Panc1 (cell line): ENCODE results near the gene CXCR5. TPM values are rescaled to one million over a fixed set of nuclear protein-coding genes. Genes with fewer than 3 reads are reported as not detected.

ENCODE experiments used
- ATAC-seq: fragments of 200-7000 bp; cut with Tn5 transposase; 2 replicates; pipeline ENCODE4 v1.9.1; 2020; ENCODE audit warnings: mild to moderate bottlenecking, moderate library complexity
- BruUV-seq: library from RNA; stranded (reverse); fragments of 400-500 nt; replicated peaks from 2 replicates; lab custom pipeline; 2021; lab: Mats Ljungman, UMichigan
- CTCF ChIA-PET: fragments of 300-600 bp; sonication (Branson Sonifier 250); formaldehyde crosslinking; loops from one replicate; lab custom pipeline; 2022; ENCODE audit warnings: antibody characterized with exemption; lab: Charles Lee
- POLR2A ChIA-PET: fragments of 300-600 bp; sonication (Branson Sonifier 250); formaldehyde crosslinking; loops from one replicate; lab custom pipeline; 2022; ENCODE audit warnings: antibody characterized with exemption; lab: Charles Lee
- DNase-seq: peaks from one replicate; pipeline ENCODE4 v3.0.0-alpha.2; 2010; ENCODE audit warnings: low read depth, low spot score
- H3K27ac ChIP-seq: 2 replicates; pipeline ENCODE4 v1.5.1; 2011; ENCODE audit warnings: mild to moderate bottlenecking, low read length, inconsistent platforms
- H3K27me3 ChIP-seq: fragments of 200-500 bp; sonication (Bioruptor generic); 2 replicates; pipeline ENCODE4 v1.6.0; 2014; ENCODE audit warnings: low read length, inconsistent platforms; ENCODE audit not compliant: control insufficient read depth, insufficient read depth
- H3K36me3 ChIP-seq: fragments of 200-500 bp; sonication (Bioruptor generic); 2 replicates; pipeline ENCODE4 v1.5.1; 2014; ENCODE audit warnings: inconsistent platforms, mild to moderate bottlenecking, low read length, moderate library complexity; ENCODE audit not compliant: control insufficient read depth, insufficient read depth
- H3K4me1 ChIP-seq: 2 replicates; pipeline ENCODE4 v1.5.1; 2011; ENCODE audit warnings: inconsistent platforms, mild to moderate bottlenecking, low read length, moderate library complexity; ENCODE audit not compliant: control insufficient read depth, insufficient read depth
- H3K4me3 ChIP-seq, 2 experiments: 2 replicates each; pipeline ENCODE4 v1.5.1; 2011 to 2012; ENCODE audit warnings: low read depth in 2 of 2, low read length in 2 of 2, mild to moderate bottlenecking in 2 of 2, inconsistent platforms in 1 of 2, moderate library complexity in 1 of 2
- H3K9me3 ChIP-seq: fragments of 200-500 bp; sonication (Bioruptor generic); 2 replicates; pipeline ENCODE4 v1.5.1; 2014; ENCODE audit warnings: low read depth, mild to moderate bottlenecking, inconsistent platforms, low read length, moderate library complexity; ENCODE audit not compliant: control insufficient read depth, insufficient read depth
- POLR2AphosphoS5 ChIP-seq: IDR thresholded peaks from 2 replicates; pipeline ENCODE4 v1.6.1; 2012; ENCODE audit warnings: mild to moderate bottlenecking, low read depth, low read length, moderate library complexity
- SIN3A ChIP-seq: IDR thresholded peaks from 2 replicates; pipeline ENCODE4 v1.6.1; 2012; ENCODE audit warnings: low read depth, mild to moderate bottlenecking, low read length, moderate library complexity, borderline replicate concordance; ENCODE audit not compliant: insufficient read depth
- TCF7L2 ChIP-seq: IDR thresholded peaks from 2 replicates; pipeline ENCODE4 v1.6.1; 2011; ENCODE audit warnings: mild to moderate bottlenecking, low read depth, low read length, inconsistent platforms
- in situ Hi-C: cut with HindIII; loops from 2 replicates; pipeline ENCODE4 v1.10.0; 2016; ENCODE audit warnings: low sequenced_read_pairs, low pct_unique_long_range_greater_than_20kb
- intact Hi-C: fragments of 100-400 bp; cut with micrococcal nuclease; formaldehyde crosslinking; loops from one replicate; pipeline ENCODE4 v1.10.0; 2022; ENCODE audit not compliant: unreplicated experiment
- total RNA-seq: library from RNA; stranded (reverse); gene quantifications from one replicate; pipeline ENCODE4 v1.2.1, GENCODE V29; 2021; ENCODE audit not compliant: unreplicated experiment
- TF ChIP-seq, protein P1 (sequence below), 2 experiments: IDR thresholded peaks; 2 replicates each; pipeline ENCODE4 v1.6.1; 2011 to 2012; ENCODE audit warnings: low read depth in 2 of 2, control low read depth in 1 of 2, low read length in 1 of 2, mild to moderate bottlenecking in 1 of 2, moderate library complexity in 1 of 2; ENCODE audit not compliant: insufficient read depth in 1 of 2
- TF ChIP-seq, protein P2 (sequence below): fragments of 450-650 bp; IDR thresholded peaks from 2 replicates; pipeline ENCODE4 v1.5.1; 2017; ENCODE audit warnings: mild to moderate bottlenecking

The CXCR5 gene
- total RNA-seq, 1 experiment from 2014 or later = not detected

GRCh38 chr11:118922745-118923627, 39.3 kb downstream of the CXCR5 start:
- Histone ChIP-seq H3K4me3 (peak overlapping the region; percentile 81 to 99), H3K27me3 (no peaks in the 10 kb centered on the region), H3K36me3 (no peaks in the 10 kb centered on the region; the same call in 1 of the 2 replicates), H3K9me3 (no peaks in the 10 kb centered on the region), H3K27ac (peak overlapping the region; percentile 97), H3K4me1 (peaks cover 50% of the 10 kb centered on the region)
- in situ Hi-C loops = no loop called here
- ChIA-PET CTCF (interaction anchor here (1.1 kb wide), 1 partner anchor 12 kb away, joined by 4 read pairs; no protein-coding TSS in a partner anchor), POLR2A (interaction anchor here (0.8 to 1.8 kb wide), 4 partner anchors 9 to 14 kb away, joined by 3 to 11 read pairs (median 8); no protein-coding TSS in a partner anchor)
- DNase-seq (no peak), ATAC-seq (no peak)
- no TSS peak for BruUV-seq
- TF ChIP-seq TCF7L2 = no peak
- 0 out of 2 replicates have a peak, but pooled peaks have one; percentile 52 for TF ChIP-seq SIN3A
- TF ChIP-seq, protein P1, sequence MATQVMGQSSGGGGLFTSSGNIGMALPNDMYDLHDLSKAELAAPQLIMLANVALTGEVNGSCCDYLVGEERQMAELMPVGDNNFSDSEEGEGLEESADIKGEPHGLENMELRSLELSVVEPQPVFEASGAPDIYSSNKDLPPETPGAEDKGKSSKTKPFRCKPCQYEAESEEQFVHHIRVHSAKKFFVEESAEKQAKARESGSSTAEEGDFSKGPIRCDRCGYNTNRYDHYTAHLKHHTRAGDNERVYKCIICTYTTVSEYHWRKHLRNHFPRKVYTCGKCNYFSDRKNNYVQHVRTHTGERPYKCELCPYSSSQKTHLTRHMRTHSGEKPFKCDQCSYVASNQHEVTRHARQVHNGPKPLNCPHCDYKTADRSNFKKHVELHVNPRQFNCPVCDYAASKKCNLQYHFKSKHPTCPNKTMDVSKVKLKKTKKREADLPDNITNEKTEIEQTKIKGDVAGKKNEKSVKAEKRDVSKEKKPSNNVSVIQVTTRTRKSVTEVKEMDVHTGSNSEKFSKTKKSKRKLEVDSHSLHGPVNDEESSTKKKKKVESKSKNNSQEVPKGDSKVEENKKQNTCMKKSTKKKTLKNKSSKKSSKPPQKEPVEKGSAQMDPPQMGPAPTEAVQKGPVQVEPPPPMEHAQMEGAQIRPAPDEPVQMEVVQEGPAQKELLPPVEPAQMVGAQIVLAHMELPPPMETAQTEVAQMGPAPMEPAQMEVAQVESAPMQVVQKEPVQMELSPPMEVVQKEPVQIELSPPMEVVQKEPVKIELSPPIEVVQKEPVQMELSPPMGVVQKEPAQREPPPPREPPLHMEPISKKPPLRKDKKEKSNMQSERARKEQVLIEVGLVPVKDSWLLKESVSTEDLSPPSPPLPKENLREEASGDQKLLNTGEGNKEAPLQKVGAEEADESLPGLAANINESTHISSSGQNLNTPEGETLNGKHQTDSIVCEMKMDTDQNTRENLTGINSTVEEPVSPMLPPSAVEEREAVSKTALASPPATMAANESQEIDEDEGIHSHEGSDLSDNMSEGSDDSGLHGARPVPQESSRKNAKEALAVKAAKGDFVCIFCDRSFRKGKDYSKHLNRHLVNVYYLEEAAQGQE (IDR thresholded peaks at IDR 0.05; ENCODE audit: insufficient read depth in 1 of 2, low read depth in 2 of 2, low read length in 1 of 2) = no peak
- intact Hi-C loops = no loop called here

DNA sequence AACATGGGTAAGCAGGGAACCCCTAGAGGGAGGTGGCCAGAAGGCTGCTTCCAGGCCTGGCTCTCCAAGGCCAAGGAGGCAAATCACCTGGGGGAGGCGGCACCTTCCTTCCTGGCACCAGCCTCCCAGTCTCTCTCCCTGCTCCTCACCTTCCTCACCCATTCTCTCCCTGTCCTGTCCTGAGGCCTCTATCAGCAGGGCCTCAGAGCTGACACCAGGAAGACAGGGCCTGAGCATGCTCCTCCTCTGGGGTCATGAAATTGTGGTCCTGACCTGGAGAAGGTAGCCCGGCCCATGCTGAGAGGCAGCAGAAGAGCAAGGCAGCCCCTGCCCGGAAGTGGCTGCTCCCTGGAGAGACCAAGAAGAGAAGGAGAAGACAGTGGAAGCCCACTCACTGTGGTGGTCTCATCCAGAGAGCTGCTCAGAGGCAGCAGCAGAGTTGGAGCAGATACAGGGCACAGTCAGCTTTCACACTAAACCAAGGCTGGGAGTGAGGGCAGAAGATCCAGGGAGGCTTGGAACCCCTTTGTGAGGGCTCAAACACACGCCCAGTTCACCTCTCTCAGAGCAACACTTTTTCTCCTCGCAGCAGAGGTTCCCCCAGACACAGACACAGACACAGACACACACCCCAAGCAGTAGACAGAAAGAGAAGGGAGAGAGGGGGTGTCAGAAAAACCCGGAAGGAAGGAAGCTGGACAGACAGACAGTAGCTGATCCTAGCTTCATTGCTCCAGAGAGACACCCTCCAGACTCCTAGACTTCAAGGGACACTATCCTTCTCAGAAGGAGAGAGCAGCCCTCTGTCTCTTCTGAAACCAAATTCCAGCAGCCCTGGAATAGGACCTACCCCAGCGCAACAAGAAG, 40.3 kb downstream of the CXCR5 start:
- no peaks in the 10 kb centered on the region for H3K27me3 ChIP-seq
- POLR2A ChIA-PET = interaction anchor here (0.6 to 1.6 kb wide), 5 partner anchors 10 to 640 kb away, joined by 3 to 10 read pairs (median 3); no protein-coding TSS in a partner anchor
- ATAC-seq (no peak), DNase-seq (no peak)
- H3K36me3 ChIP-seq = no peaks in the 10 kb centered on the region
- H3K4me1 ChIP-seq = peaks cover 44% of the 10 kb centered on the region
- CTCF ChIA-PET = no interaction called here
- intact Hi-C loops (no loop called here), in situ Hi-C loops (no loop called here)
- TF ChIP-seq SIN3A (no peak), TCF7L2 (no peak), POLR2AphosphoS5 (no peak)
- TF ChIP-seq, protein P1 (IDR thresholded peaks at IDR 0.05; ENCODE audit: insufficient read depth in 1 of 2, low read depth in 2 of 2, low read length in 1 of 2) = no peak
- TF ChIP-seq, protein P2, sequence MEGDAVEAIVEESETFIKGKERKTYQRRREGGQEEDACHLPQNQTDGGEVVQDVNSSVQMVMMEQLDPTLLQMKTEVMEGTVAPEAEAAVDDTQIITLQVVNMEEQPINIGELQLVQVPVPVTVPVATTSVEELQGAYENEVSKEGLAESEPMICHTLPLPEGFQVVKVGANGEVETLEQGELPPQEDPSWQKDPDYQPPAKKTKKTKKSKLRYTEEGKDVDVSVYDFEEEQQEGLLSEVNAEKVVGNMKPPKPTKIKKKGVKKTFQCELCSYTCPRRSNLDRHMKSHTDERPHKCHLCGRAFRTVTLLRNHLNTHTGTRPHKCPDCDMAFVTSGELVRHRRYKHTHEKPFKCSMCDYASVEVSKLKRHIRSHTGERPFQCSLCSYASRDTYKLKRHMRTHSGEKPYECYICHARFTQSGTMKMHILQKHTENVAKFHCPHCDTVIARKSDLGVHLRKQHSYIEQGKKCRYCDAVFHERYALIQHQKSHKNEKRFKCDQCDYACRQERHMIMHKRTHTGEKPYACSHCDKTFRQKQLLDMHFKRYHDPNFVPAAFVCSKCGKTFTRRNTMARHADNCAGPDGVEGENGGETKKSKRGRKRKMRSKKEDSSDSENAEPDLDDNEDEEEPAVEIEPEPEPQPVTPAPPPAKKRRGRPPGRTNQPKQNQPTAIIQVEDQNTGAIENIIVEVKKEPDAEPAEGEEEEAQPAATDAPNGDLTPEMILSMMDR = no peak
- no TSS peak for BruUV-seq
- H3K4me3 ChIP-seq = peak overlapping the region; percentile 81 to 99
- H3K27ac ChIP-seq = peak overlapping the region; percentile 97
- no peaks in the 10 kb centered on the region for H3K9me3 ChIP-seq
